ENCODE data around the gene MGST2. TPM values are rescaled to one million over a fixed set of nuclear protein-coding genes. Genes with fewer than 3 reads are reported as not detected.

Gene MGST2
- total and polyA plus RNA-seq, 7 experiments from 2014 or later, result 1.4 to 37.3 (median 2.5) TPM

GRCh38 chr4:139738846-139739613 lies 73.4 kb downstream of the MGST2 start:
- H3K36me3 Mint-ChIP-seq, result no peaks in the 10 kb centered on the region
- ChIA-PET POLR2A (no interaction called here), CTCF (interaction anchor here (0.6 kb wide), 1 partner anchor 715 kb away, joined by 3 read pairs; no protein-coding TSS in a partner anchor)
- Histone ChIP-seq H3K27ac (ENCODE audit: low read depth, low read length) (no peak overlapping the region), H3K4me1 (ENCODE audit: control insufficient read depth in 2 of 2, insufficient read depth in 2 of 2, low read length in 2 of 2) (peaks cover 0 to 5% of the 10 kb centered on the region in 2 donors), H3K27me3 (ENCODE audit: control insufficient read depth in 2 of 2, insufficient read depth in 2 of 2, low read length in 2 of 2) (no peaks in the 10 kb centered on the region), H3K4me3 (ENCODE audit: low read length) (no peak overlapping the region), H3K36me3 (ENCODE audit: control insufficient read depth in 2 of 3, insufficient read depth in 3 of 3, low read length in 3 of 3) (no peaks in the 10 kb centered on the region), H3K9me3 (ENCODE audit: control insufficient read depth in 2 of 3, low read length in 3 of 3) (no peaks in the 10 kb centered on the region)
- intact Hi-C loops (cut with micrococcal nuclease), result loop anchor here (5.0 to 10.0 kb wide), 3 partner anchors 276 to 586 kb away; partner anchors contain the start of gene MAML3 (in 2 of the 2)
- H3K27me3 Mint-ChIP-seq, result peaks cover 30 to 45% (median 33%) of the 10 kb centered on the region in 5 donors
- H3K4me3 Mint-ChIP-seq, result no peak overlapping the region
- H3K9me3 Mint-ChIP-seq, result no peaks in the 10 kb centered on the region
- H3K4me1 Mint-ChIP-seq, result peaks cover 6 to 17% (median 13%) of the 10 kb centered on the region in 7 donors
- H3K27ac Mint-ChIP-seq, result no peak overlapping the region
- ATAC-seq (no peak), DNase-seq (no peak)

DNA sequence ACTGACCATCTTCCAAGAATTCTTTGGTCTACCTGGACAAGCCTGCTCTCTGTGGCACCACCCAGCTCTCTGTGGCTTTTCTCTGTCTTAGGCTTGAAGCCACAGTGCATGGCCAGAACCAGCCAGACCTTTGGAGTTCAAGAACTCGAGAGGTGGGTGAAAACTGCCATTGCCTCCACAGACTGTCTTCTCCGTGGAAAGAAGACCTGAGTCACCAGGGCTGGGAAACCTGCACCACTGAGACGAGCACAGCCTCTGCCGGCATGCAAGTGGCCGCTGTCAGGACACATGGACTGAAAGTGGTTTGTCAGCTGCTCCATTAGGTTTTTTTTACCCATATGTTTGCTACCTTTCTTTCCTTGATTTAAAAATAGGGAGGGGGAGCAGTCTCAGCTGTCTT lies 74.5 kb downstream of the MGST2 start:
- no peaks in the 10 kb centered on the region for H3K9me3 Mint-ChIP-seq
- Histone ChIP-seq H3K4me1 (ENCODE audit: control insufficient read depth in 2 of 2, insufficient read depth in 2 of 2, low read length in 2 of 2) (peaks cover 0 to 5% of the 10 kb centered on the region in 2 donors), H3K27me3 (ENCODE audit: control insufficient read depth in 2 of 2, insufficient read depth in 2 of 2, low read length in 2 of 2) (no peaks in the 10 kb centered on the region), H3K36me3 (ENCODE audit: control insufficient read depth in 2 of 3, insufficient read depth in 3 of 3, low read length in 3 of 3) (no peaks in the 10 kb centered on the region), H3K9me3 (ENCODE audit: control insufficient read depth in 2 of 3, low read length in 3 of 3) (no peaks in the 10 kb centered on the region), H3K27ac (ENCODE audit: low read depth, low read length) (no peak overlapping the region), H3K4me3 (ENCODE audit: low read length) (no peak overlapping the region)
- H3K36me3 Mint-ChIP-seq, result no peaks in the 10 kb centered on the region
- DNase-seq (no peak), ATAC-seq (no peak)
- no peak overlapping the region for H3K27ac Mint-ChIP-seq
- H3K4me3 Mint-ChIP-seq, result no peak overlapping the region
- intact Hi-C loops (cut with micrococcal nuclease), result no loop called here
- H3K4me1 Mint-ChIP-seq, result peaks cover 5 to 9% (median 6%) of the 10 kb centered on the region in 7 donors
- POLR2A ChIA-PET, result no interaction called here
- H3K27me3 Mint-ChIP-seq, result peaks cover 19 to 38% (median 27%) of the 10 kb centered on the region in 5 donors
- CTCF ChIA-PET, result interaction anchor here (0.5 kb wide), 1 partner anchor 1558 kb away, joined by 3 read pairs; no protein-coding TSS in a partner anchor

DNA sequence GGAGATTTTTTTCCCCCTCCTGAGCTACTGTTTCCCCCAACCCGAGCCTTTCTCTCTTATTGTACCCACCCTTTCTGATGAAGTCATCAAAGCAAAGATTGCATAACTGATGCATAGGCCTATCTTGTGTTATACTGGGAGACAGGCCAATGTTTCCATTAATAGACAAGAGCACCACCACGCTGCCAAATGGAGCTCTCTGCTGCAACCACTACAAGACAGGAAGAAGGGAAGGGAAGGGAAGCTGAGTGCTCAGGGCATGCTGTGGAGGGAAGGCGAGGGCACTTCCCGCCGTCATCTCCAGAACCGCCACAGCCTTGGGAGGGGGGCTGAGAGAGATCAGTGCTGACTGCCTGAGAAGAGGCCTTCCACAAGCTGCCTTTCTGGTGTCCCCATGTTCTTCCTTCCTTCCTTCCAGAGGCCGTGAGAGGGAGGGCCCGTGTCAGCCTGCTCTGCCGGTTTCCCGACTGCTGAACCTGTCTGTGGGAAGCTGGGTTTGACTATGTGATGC lies 75.0 kb downstream of the MGST2 start:
- DNase-seq (no peak), ATAC-seq (peak; percentile 50)
- H3K4me1 ChIP-seq (ENCODE audit: control insufficient read depth in 2 of 2, insufficient read depth in 2 of 2, low read length in 2 of 2), result peaks cover 0 to 3% of the 10 kb centered on the region in 2 donors
- H3K4me3 Mint-ChIP-seq, result no peak overlapping the region
- CTCF ChIA-PET, result no interaction called here
- intact Hi-C loops (cut with micrococcal nuclease), result no loop called here
- POLR2A ChIA-PET, result no interaction called here
- H3K9me3 Mint-ChIP-seq, result no peaks in the 10 kb centered on the region
- no peak overlapping the region for H3K27ac ChIP-seq (ENCODE audit: low read depth, low read length)
- no peaks in the 10 kb centered on the region for H3K36me3 Mint-ChIP-seq
- H3K36me3 ChIP-seq (ENCODE audit: control insufficient read depth in 2 of 3, insufficient read depth in 3 of 3, low read length in 3 of 3), result no peaks in the 10 kb centered on the region
- no peaks in the 10 kb centered on the region for H3K27me3 ChIP-seq (ENCODE audit: control insufficient read depth in 2 of 2, insufficient read depth in 2 of 2, low read length in 2 of 2)
- H3K27ac Mint-ChIP-seq, result no peak overlapping the region
- peaks cover 4 to 8% (median 6%) of the 10 kb centered on the region in 7 donors for H3K4me1 Mint-ChIP-seq
- no peak overlapping the region for H3K4me3 ChIP-seq (ENCODE audit: low read length)
- peaks cover 18 to 35% (median 27%) of the 10 kb centered on the region in 5 donors for H3K27me3 Mint-ChIP-seq
- H3K9me3 ChIP-seq (ENCODE audit: control insufficient read depth in 2 of 3, low read length in 3 of 3), result no peaks in the 10 kb centered on the region

- H3K27me3 Mint-ChIP-seq, result peaks cover 3 to 12% (median 7%) of the 10 kb centered on the region in 5 donors
- no peaks in the 10 kb centered on the region for H3K4me1 ChIP-seq (ENCODE audit: control insufficient read depth in 2 of 2, insufficient read depth in 2 of 2, low read length in 2 of 2)
- peaks cover 0 to 3% (median 0%) of the 10 kb centered on the region in 7 donors for H3K4me1 Mint-ChIP-seq
- no peak overlapping the region for H3K4me3 ChIP-seq (ENCODE audit: low read length)
- POLR2A ChIA-PET, result no interaction called here
- intact Hi-C loops (cut with micrococcal nuclease), result no loop called here
- no peak overlapping the region for H3K4me3 Mint-ChIP-seq
- no peaks in the 10 kb centered on the region for H3K36me3 Mint-ChIP-seq
- CTCF ChIA-PET, result interaction anchor here (0.6 kb wide), 1 partner anchor 83 kb away, joined by 3 read pairs; no protein-coding TSS in a partner anchor
- no peak for ATAC-seq
- H3K27me3 ChIP-seq (ENCODE audit: control insufficient read depth in 2 of 2, insufficient read depth in 2 of 2, low read length in 2 of 2), result no peaks in the 10 kb centered on the region
- no peak for DNase-seq
- H3K9me3 Mint-ChIP-seq, result no peaks in the 10 kb centered on the region
- H3K9me3 ChIP-seq (ENCODE audit: control insufficient read depth in 2 of 3, low read length in 3 of 3), result no peaks in the 10 kb centered on the region
- no peak overlapping the region for H3K27ac Mint-ChIP-seq
- H3K36me3 ChIP-seq (ENCODE audit: control insufficient read depth in 2 of 3, insufficient read depth in 3 of 3, low read length in 3 of 3), result no peaks in the 10 kb centered on the region
- H3K27ac ChIP-seq (ENCODE audit: low read depth, low read length), result no peak overlapping the region
Measured at GRCh38 chr4:139743027-139743426, 77.4 kb downstream of the MGST2 start.

DNA sequence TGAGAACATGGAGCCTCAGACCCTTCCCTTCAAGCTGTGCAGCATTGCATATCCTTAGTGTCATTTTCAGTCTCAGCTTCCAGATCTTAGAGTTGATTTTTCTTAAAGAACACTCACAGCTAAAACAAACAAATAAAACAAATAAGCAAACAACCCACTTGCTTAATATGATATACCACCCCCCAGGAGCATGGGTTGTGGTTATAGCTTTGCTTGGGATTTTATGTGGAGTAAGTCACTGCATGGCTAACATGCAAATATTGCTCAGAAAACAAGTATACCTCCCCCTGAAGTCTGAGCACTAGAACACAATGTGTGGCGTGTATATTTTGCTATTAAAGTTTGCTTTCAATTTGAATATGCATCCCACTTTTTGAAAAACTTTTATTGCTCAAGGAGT lies 78.6 kb downstream of the MGST2 start:
- no peaks in the 10 kb centered on the region for H3K36me3 ChIP-seq (ENCODE audit: control insufficient read depth in 2 of 3, insufficient read depth in 3 of 3, low read length in 3 of 3)
- no peaks in the 10 kb centered on the region for H3K9me3 Mint-ChIP-seq
- ChIA-PET POLR2A (no interaction called here), CTCF (no interaction called here)
- DNase-seq, result no peak
- intact Hi-C loops (cut with micrococcal nuclease), result no loop called here
- H3K27ac Mint-ChIP-seq, result no peak overlapping the region
- no peak for ATAC-seq
- no peaks in the 10 kb centered on the region for H3K4me1 ChIP-seq (ENCODE audit: control insufficient read depth in 2 of 2, insufficient read depth in 2 of 2, low read length in 2 of 2)
- peaks cover 0 to 7% (median 5%) of the 10 kb centered on the region in 5 donors for H3K27me3 Mint-ChIP-seq
- H3K27ac ChIP-seq (ENCODE audit: low read depth, low read length), result no peak overlapping the region
- H3K27me3 ChIP-seq (ENCODE audit: control insufficient read depth in 2 of 2, insufficient read depth in 2 of 2, low read length in 2 of 2), result no peaks in the 10 kb centered on the region
- H3K4me3 ChIP-seq (ENCODE audit: low read length), result no peak overlapping the region
- H3K4me3 Mint-ChIP-seq, result no peak overlapping the region
- no peaks in the 10 kb centered on the region for H3K9me3 ChIP-seq (ENCODE audit: control insufficient read depth in 2 of 3, low read length in 3 of 3)
- H3K36me3 Mint-ChIP-seq, result no peaks in the 10 kb centered on the region
- H3K4me1 Mint-ChIP-seq, result peaks cover 0 to 3% (median 0%) of the 10 kb centered on the region in 7 donors

GRCh38 chr4:139745111-139745639 lies 79.6 kb downstream of the MGST2 start:
- ChIA-PET CTCF (no interaction called here), POLR2A (no interaction called here)
- no peaks in the 10 kb centered on the region for H3K9me3 ChIP-seq (ENCODE audit: control insufficient read depth in 2 of 3, low read length in 3 of 3)
- H3K27me3 ChIP-seq (ENCODE audit: control insufficient read depth in 2 of 2, insufficient read depth in 2 of 2, low read length in 2 of 2), result no peaks in the 10 kb centered on the region
- Mint-ChIP-seq H3K4me1 (peaks cover 0 to 3% (median 0%) of the 10 kb centered on the region in 7 donors), H3K27ac (no peak overlapping the region), H3K36me3 (no peaks in the 10 kb centered on the region), H3K27me3 (peaks cover 0 to 7% (median 5%) of the 10 kb centered on the region in 5 donors), H3K4me3 (no peak overlapping the region), H3K9me3 (no peaks in the 10 kb centered on the region)
- no peak for DNase-seq
- H3K4me3 ChIP-seq (ENCODE audit: low read length), result no peak overlapping the region
- intact Hi-C loops (cut with micrococcal nuclease), result no loop called here
- H3K36me3 ChIP-seq (ENCODE audit: control insufficient read depth in 2 of 3, insufficient read depth in 3 of 3, low read length in 3 of 3), result no peaks in the 10 kb centered on the region
- no peak for ATAC-seq
- no peak overlapping the region for H3K27ac ChIP-seq (ENCODE audit: low read depth, low read length)
- H3K4me1 ChIP-seq (ENCODE audit: control insufficient read depth in 2 of 2, insufficient read depth in 2 of 2, low read length in 2 of 2), result no peaks in the 10 kb centered on the region
